DMS 273 treated with DMSO at 0.1 percent for 48 hours (cell line): Measurements from ENCODE around the gene ZFP57.
"Not testable (repeated sequence)": the region's sequence is repeated elsewhere in the genome, so short reads cannot be mapped to it uniquely, and the experiment has no call there.

ENCODE experiments used
- DNase-seq: peaks from one replicate; lab custom pipeline; 2025; lab: John Stamatoyannopoulos, UW

Gene ZFP57

DNA sequence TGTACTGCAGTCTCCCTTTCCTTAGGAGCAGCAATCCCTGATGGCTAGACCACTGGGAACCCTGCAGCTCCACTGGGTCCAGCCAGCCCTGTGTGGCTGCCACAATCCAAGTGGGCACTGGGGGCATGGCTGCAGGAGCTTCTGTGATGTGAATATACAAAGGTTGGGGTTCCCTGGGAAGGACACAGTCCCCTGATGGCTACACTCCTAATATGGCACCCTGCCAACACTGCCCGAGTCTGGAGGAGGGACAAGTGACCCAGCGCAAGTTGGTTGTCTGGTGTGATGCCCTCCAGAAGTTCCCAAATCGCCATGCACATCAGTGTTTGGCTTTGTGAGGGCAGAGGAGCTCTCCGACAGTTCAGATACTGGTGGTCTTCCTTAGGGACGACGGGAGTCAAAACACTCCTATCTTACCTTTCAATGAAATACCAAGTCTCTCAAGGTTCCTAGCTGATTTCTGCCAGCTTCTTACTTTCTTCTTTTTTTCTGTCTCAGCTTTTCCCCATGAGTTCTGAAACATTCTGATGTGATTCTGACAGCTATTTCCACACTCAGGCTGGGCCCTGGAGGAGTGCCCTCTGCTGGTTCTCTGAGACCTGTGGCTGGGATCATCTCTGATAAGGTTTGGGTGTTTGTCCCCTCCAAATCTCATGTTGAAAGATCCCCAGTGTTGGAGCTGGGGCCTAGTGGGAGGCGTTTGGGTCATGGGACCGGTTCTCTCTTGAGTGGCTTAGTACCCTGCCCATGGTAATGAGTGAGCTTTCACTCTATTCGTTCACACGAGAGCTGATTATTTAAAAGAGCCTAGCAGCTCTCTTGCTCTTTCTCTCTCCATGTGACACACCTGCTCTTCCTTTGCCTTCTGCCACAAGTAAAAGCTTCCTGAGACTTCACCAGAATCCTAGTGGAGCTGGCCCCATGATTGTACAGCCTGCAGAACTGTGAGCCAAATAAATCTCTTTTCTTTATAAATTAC, 15.5 kb upstream of the ZFP57 start:
- no peak for DNase-seq

DNA sequence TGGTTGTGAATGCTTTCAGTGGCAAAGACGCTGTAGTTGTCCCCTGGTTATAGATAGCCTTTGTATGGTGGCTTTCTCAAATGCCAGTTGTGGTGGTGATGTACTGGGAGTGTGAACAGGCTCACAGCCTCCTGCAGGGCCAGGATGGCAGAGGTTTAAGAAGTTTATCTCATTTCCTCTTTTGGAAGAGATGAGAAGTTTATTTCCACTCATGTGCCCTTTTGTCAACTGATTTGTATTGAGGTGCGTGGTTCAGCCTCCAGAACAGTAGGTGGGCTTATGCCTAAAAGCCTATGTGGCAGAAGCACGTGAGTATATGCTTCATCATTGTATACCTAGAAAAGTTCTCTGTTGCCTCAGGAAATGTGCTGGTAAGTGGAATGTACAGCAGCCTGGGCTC, 13.7 kb upstream of the ZFP57 start:
- DNase-seq, result no peak

DNA sequence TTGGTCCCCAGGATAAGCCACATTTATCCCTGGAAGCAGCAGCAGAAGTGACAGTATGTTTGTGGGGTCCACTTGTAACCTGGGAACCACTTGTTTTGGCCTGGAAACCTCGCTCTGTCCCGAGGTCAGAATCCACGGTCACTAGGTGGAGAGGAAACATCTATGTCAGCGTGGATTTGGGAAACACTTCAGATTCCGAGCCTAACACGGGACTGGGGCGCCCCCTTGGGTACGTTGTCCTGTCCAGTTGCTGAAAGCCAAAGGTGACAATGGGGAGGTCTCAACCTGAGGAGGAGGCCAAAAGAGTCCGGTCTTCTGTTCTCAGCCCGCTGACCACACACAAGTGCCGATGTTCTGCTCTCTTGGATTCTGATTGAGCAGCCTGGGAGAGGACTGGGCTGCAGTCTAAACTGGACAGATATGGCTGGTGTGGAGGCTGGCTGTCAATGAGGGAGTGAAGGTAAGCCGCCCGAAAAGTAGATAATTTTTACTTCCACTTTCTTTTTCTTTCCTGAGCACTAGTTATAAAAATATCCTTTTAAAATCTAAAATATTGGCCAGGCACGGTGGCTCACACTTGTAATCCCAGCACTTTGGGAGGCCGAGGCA, 4.9 kb upstream of the ZFP57 start:
- no peak for DNase-seq

DNA sequence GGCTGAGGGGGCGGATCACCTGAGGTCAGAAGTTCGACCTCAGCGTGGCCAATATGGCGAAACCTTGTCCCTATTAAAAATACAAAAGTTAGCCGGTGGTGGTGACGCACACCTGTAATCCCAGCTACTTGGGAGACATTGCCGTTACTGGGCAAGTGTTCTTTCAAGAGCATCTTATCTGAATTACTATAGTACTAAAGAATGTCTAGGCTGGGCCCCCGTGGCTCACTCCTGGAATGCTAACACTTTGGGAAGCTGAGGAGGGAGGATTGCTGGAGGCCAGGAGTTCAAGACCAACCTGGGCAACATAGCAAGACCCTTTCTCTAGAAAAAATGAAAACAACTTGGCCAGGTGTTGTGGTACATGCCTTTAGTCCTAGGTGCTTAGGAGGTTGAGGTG, 859 bp upstream of the ZFP57 start:
- DNase-seq, result no peak

DNA sequence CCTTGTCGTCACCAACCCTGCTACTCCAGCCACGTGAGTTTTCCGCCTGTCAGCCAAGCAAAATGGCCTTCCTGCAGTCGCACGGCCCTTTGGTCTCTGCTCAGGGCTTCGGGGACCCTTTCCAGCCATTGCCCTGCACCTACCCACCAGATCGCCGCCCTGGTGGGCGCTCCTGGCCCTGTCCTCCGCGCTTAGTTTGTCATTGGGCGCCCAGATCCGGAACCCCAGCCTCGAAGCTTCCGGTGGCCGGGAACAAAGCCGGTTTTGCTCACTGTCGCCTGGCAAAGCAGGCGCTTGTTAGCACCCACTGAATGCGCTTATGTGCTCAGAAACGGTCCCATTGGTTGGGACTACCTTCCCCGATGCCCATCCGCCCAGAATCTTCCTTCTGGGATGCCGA, 536 bp downstream of the ZFP57 start:
- DNase-seq, result no peak

GRCh38 chr6:29679962-29680361, 990 bp downstream of the ZFP57 start:
- DNase-seq, result no peak

- no peak for DNase-seq
Measured at GRCh38 chr6:29678114-29678513, 2.8 kb downstream of the ZFP57 start.

GRCh38 chr6:29676981-29677601, 3.9 kb downstream of the ZFP57 start:
- peak; percentile 39 for DNase-seq

DNA sequence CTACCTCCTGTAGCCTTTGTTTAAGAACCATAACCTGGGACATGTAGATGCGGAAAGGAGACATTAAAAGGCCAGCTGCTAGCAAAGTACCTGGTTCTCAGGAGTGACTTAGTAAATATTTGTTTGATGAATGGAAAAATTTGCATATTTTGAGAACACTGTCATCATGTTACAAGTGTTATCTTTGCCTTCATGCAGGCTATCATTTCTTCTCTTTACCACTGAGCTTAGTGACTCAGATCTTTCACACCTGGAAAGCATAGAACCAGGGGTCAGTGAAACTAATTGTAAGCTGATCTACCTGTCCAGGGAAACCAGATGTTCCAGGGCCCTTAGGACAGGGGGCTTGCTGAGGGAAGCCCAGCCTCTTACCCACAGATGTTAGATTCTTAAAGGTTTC, 5.4 kb downstream of the ZFP57 start:
- no peak for DNase-seq

DNA sequence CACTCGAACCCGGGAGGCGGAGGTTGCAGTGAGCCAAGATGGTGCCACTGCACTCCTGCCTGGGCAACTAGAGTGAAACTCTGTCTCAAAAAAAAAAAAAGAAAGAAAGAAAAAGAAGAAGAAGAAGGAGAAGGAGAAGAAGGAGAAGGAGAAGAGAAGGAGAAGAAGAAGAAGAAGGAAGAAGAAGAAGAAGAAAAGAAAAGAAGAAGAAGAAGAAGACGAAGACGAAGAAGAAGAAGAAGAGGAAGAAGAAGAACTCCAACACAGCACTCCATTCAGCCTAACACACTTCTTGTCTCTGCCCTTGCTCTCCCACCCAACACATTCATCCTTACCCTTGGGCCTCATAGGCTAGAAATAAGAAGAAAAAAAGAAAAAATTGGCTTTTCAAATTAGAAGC, 6.9 kb downstream of the ZFP57 start:
- DNase-seq, result no peak

DNA sequence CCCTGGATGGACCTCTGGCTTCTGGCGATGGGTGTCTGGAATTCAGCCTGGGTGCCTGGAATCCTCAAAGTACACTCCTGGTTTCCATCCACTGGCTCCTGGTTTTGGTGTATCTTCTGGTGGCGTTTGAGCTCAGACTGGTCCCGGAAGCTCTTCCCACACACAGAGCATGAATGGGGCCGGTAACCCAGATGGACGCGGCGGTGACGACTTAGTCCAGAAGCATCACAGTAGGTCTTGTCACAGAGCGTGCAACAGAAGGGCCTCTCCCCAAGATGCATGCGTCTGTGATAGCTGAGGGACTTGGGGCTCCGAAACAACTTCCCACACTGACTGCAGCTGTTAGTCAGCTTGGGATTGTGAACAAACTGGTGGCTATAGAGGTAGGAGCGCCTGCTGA, 7.8 kb downstream of the ZFP57 start:
- no peak for DNase-seq

GRCh38 chr6:29672116-29672515, 8.8 kb downstream of the ZFP57 start:
- not testable (repeated sequence) for DNase-seq

- no peak for DNase-seq
Measured at GRCh38 chr6:29671026-29671425, 9.9 kb downstream of the ZFP57 start.

DNA sequence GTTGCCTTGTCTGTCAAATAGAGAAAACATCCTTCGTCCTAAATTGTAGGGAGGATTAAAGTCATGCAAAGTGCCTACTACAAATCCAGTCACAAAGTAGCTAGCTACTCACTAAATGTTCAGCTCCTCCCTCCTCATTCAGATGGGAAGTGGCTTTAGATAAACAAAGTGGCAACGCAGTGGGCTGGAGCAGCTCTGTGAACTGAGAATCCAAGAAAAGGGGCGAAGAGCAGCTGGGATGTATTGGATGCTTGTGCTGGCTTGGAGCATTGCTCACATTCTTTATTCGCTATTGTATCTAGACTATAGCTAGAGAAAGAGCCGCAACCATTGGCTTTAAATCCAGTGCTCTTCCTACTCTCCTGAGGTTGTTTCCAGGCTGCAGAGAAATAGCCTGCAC, 13.8 kb downstream of the ZFP57 start:
- no peak for DNase-seq

DNA sequence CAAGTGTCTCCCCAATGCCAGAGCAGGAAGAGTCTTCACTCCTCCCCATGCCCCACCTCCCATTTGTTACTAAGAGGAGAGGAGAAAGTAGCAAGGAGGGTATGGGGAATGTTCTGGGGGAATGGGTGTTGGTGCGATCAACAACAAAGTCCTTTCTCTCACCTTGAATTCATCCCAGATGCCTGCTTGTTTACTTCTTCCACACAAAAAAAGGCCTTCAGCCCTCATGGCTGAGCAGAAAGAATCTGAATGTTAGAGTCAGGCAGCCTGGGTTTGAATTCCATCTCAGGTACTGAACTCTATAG, 14.2 kb downstream of the ZFP57 start:
- DNase-seq, result no peak

DNA sequence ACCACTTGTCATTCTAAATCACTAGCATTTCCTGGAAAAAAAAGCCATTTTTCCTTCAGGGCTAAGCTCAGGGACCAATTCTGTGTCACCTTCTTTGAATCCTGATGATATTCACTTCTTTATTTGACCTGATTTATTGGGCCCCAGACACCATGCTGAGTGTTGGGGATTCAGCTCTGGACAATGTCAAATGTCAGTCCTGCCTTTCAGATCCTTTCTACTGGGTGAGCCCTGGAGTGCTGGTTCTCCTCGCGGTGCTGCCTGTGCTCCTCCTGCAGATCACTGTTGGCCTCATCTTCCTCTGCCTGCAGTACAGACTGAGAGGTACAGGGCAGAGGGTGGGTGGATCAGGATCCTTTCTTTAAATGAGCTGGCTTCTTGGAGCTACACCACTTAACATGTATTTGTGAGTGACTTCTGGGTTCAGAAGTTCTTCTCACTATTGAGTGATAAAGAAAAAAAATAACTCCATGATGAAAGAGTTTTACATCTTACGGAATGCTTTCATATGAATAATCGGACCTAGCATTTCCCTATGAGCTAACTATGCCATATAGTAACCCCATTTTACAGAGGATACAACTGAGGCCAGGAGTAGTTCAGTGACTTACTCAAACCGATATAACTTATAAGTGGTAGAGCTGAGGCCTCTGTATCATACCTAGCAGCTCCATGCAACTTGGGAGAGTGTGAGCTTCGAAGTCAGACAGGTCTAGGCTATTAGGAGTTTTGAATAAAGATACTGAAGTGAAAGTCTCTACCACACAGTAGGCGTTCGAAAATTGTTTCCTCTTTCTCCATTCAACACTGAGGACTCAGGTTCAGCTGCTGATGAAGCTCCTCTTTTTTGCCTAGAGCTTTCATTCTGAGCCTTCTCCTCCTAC, 14.8 kb downstream of the ZFP57 start:
- no peak for DNase-seq

DNA sequence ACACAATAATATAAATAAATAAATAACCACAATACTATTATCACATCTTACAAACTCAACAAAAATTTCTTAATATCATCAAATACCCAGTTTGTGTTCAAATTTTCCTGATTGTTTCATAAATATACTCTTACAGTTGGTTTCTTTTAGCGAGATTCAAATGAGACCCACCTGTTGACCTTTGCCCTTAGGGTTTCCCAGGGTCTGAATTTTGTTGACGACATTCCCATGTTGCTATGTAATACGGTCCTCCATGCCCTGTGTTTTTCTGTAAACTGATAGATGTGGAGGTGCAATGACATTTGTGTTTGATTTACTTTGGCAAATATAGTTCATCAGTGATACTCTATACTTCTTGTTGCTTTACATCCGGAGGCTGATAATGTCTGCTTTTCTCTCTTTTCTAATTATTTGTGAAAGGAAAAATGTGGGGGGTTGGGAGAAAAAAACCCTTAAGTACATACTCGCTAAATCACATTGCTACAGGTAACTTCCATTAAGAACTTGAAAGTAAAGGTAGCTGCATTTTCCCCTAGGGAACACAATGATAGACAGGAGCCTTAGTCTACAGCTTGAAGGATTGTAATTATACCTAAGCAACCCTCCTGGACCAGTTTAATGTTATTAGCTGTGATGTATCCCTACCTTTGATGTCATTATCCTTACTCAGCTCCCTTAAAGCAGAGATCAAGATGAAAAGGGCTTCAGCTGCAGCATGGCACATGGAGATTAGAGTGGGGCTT, 17.5 kb downstream of the ZFP57 start:
- no peak for DNase-seq

GRCh38 chr6:29661502-29662141, 19.3 kb downstream of the ZFP57 start:
- not testable (repeated sequence) for DNase-seq

GRCh38 chr6:29661071-29661470, 19.9 kb downstream of the ZFP57 start:
- no peak for DNase-seq

DNA sequence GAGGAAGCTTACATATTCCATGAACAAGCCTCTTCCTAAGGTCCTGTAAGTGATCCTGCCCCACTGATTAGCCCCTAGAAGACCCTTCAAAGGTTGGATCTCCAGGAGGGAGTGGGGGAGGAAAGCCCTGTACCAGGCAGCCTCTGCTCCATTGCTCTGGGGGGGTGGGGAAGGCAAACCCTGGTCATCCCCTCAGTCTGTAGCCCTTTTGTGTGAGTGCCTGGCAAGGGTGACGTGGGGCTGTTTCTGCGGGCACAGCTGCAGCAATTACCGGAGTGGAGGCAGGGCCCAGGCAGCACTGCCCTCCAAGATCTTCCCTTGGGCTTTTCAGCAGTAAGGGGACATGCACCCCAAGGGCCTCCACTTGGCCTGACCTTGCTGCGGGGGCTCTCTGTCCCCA, 24.2 kb downstream of the ZFP57 start, which contains the start of gene MOG:
Gene MOG (plus strand): TSS at position 295 of the 400 bp plus-strand sequence. CDS start 118 bp downstream, outside the sequence.
- no peak for DNase-seq

DNA sequence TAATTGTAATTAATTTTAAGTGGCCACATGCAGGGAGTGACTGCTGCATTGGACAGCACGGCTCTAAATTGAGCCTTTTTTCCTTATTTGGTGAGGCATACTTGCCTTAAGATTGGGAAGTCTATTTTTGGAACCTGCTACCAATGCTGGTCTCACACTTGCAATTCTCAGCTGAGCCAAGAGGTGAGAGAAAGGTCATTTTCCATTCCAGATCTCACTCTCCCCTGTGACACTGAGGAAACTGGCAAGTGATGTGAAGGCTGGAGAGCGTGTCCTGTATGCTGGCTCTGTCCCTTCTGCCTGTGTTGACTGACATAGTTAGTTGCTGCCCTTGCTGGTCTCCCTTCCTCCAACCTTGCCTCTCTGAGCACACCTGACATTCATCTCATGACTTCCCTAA, 24.8 kb downstream of the ZFP57 start:
- DNase-seq, result no peak
